ENCODE results near the gene FAM20C. TPM values are rescaled to one million over a fixed set of nuclear protein-coding genes. Genes with fewer than 3 reads are reported as not detected.

Gene FAM20C
- total RNA-seq, 2 experiments from 2014 or later, result 1.3 to 1.7 TPM

- no peaks in the 10 kb centered on the region for H3K9me3 Mint-ChIP-seq
Measured at GRCh38 chr7:199483-200249, 7.3 kb downstream of the FAM20C start.

GRCh38 chr7:200290-200689 is 7.9 kb downstream of the FAM20C start:
- TF ChIP-seq CTCF (IDR thresholded peaks at IDR 0.05), result no peak
- no peak for DNase-seq
- no peak for ATAC-seq (ENCODE audit: poor library complexity)
- H3K9me3 ChIP-seq (ENCODE audit: control insufficient read depth in 1 of 2, insufficient read depth in 1 of 2, low read length in 2 of 2), result peaks cover 0 to 14% of the 10 kb centered on the region in 2 experiments
- peaks cover 0 to 4% of the 10 kb centered on the region in 2 experiments for H3K27me3 ChIP-seq (ENCODE audit: control insufficient read depth in 1 of 2, insufficient read depth in 2 of 2, low read length in 2 of 2)
- no peak overlapping the region for H3K4me3 Mint-ChIP-seq
- H3K27me3 Mint-ChIP-seq, result peaks cover 20% of the 10 kb centered on the region
- no peaks in the 10 kb centered on the region for H3K4me1 Mint-ChIP-seq (ENCODE audit: low read depth)
- H3K4me3 ChIP-seq (ENCODE audit: low read length), result no peak overlapping the region
- H3K27ac Mint-ChIP-seq, result no peak overlapping the region
- H3K4me1 ChIP-seq (ENCODE audit: insufficient read depth, low read length), result no peaks in the 10 kb centered on the region
- H3K27ac ChIP-seq (ENCODE audit: low read depth in 1 of 2, low read length in 2 of 2), result no peak overlapping the region
- no peaks in the 10 kb centered on the region for H3K36me3 Mint-ChIP-seq (ENCODE audit: low read depth)
- no peaks in the 10 kb centered on the region for H3K36me3 ChIP-seq (ENCODE audit: insufficient read depth, low read length)
- ChIA-PET CTCF (no interaction called here), POLR2A (no interaction called here)
- H3K9me3 Mint-ChIP-seq, result no peaks in the 10 kb centered on the region
- intact Hi-C loops (cut with DNase I, micrococcal nuclease), result no loop called here

More at GRCh38 chr7:199483-200249, 7.3 kb downstream of the FAM20C start:
- H3K27ac Mint-ChIP-seq, result no peak overlapping the region
- ATAC-seq (ENCODE audit: poor library complexity) (no peak), DNase-seq (no peak)
- H3K4me3 Mint-ChIP-seq, result no peak overlapping the region
- ChIA-PET POLR2A (no interaction called here), CTCF (no interaction called here)
- Histone ChIP-seq H3K4me1 (ENCODE audit: insufficient read depth, low read length) (no peaks in the 10 kb centered on the region), H3K9me3 (ENCODE audit: control insufficient read depth in 1 of 2, insufficient read depth in 1 of 2, low read length in 2 of 2) (peaks cover 0 to 14% of the 10 kb centered on the region in 2 experiments), H3K27ac (ENCODE audit: low read depth in 1 of 2, low read length in 2 of 2) (no peak overlapping the region), H3K4me3 (ENCODE audit: low read length) (no peak overlapping the region), H3K36me3 (ENCODE audit: insufficient read depth, low read length) (no peaks in the 10 kb centered on the region), H3K27me3 (ENCODE audit: control insufficient read depth in 1 of 2, insufficient read depth in 2 of 2, low read length in 2 of 2) (peaks cover 4 to 9% of the 10 kb centered on the region in 2 experiments)
- H3K36me3 Mint-ChIP-seq (ENCODE audit: low read depth), result no peaks in the 10 kb centered on the region
- H3K27me3 Mint-ChIP-seq, result peaks cover 25% of the 10 kb centered on the region
- no peaks in the 10 kb centered on the region for H3K4me1 Mint-ChIP-seq (ENCODE audit: low read depth)
- intact Hi-C loops (cut with DNase I, micrococcal nuclease), result no loop called here
- TF ChIP-seq CTCF (IDR thresholded peaks at IDR 0.05), result no peak

- no peak for ATAC-seq (ENCODE audit: poor library complexity)
- Histone ChIP-seq H3K36me3 (ENCODE audit: insufficient read depth, low read length) (no peaks in the 10 kb centered on the region), H3K4me1 (ENCODE audit: insufficient read depth, low read length) (no peaks in the 10 kb centered on the region), H3K27me3 (ENCODE audit: control insufficient read depth in 1 of 2, insufficient read depth in 2 of 2, low read length in 2 of 2) (no peaks in the 10 kb centered on the region), H3K27ac (ENCODE audit: low read depth in 1 of 2, low read length in 2 of 2) (no peak overlapping the region), H3K9me3 (ENCODE audit: control insufficient read depth in 1 of 2, insufficient read depth in 1 of 2, low read length in 2 of 2) (peaks cover 0 to 18% of the 10 kb centered on the region in 2 experiments), H3K4me3 (ENCODE audit: low read length) (no peak overlapping the region)
- CTCF ChIA-PET, result no interaction called here
- intact Hi-C loops (cut with DNase I, micrococcal nuclease), result no loop called here
- no peaks in the 10 kb centered on the region for H3K9me3 Mint-ChIP-seq
- H3K4me1 Mint-ChIP-seq (ENCODE audit: low read depth), result no peaks in the 10 kb centered on the region
- no peak overlapping the region for H3K27ac Mint-ChIP-seq
- no peak for TF ChIP-seq CTCF (IDR thresholded peaks at IDR 0.05)
- POLR2A ChIA-PET, result no interaction called here
- H3K4me3 Mint-ChIP-seq, result no peak overlapping the region
- H3K36me3 Mint-ChIP-seq (ENCODE audit: low read depth), result no peaks in the 10 kb centered on the region
- DNase-seq, result no peak
- peaks cover 16% of the 10 kb centered on the region for H3K27me3 Mint-ChIP-seq
Measured at GRCh38 chr7:200704-201103, 8.3 kb downstream of the FAM20C start.

Data from CD4-positive, alpha-beta T cell (primary cell).